GM19452 (cell line): ENCODE results near the gene SCGB1C1.
"Not testable (repeated sequence)": the region's sequence is repeated elsewhere in the genome, so short reads cannot be mapped to it uniquely, and the experiment has no call there.

Experiments
- ATAC-seq: cut with Tn5 transposase; IDR thresholded peaks from one replicate; pipeline ENCODE4 v1.9.1; 2021; ENCODE audit not compliant: unreplicated experiment

SCGB1C1 gene

DNA sequence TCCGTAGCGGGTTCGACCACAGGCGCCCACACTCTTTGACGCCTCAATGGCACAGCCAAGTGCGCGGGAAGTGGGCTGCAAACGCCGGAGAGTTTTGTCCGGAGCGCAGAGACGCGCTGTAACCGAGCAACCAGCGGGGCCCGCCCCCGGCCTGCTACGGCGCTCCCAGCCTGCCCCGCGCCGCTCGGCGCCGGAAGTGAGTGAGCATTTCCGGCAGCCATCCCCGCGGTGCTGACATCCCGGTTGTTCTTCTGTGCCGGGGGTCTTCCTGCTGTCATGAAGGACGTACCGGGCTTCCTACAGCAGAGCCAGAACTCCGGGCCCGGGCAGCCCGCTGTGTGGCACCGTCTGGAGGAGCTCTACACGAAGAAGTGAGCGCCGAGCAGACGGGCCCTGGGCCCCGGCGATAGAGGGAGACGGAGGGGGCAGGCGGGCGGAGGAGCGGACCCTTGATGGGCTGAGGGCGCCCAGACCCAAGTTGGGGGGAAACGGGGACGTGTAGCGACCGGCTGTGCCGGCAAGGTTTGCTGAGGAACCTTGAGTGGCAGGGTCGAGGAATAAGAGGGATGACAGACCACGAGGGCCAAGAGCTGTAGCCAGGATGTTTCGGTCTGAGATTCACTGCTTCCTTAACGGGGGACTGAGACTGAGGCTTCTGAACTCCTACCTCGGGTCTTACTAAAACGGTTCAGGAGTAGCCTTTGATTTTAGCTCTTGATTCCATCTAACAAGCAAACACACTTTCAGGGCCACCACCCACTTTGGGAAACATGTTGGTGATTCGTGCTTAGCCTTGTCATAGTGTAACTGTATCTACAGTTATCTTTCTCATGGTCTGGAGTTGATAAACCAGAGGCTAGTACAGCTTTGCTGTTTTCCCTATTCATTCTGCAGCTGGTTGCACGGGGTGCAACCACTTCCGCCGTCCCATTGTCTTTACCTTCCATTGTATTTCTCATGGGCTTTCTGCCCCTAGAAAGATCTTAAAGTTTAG, 44.2 kb downstream of the SCGB1C1 start, which contains the start of gene PSMD13:
Gene PSMD13 (plus strand): TSS at position 203 of the 994 bp plus-strand sequence. CDS start 74 bp downstream, at position 277.
- peak; percentile 84 for ATAC-seq

DNA sequence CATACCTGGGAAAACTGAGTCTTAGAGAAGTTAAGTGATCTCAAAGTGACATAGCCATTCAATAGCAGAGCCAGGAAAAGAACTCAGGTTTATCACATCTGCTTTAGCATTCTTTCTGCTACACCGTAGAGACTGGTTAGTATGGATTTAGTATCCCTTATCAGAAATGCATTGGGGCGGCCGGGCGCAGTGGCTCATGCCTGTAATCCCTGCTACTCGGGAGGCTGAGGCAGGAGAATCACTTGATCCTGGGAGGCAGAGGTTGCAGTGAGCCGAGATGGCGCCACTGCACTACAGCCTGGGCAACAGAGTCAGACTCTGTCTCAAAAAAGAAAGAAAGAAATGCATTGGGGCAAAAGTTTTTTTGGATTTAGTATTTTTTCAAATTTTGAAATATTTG, 45.5 kb downstream of the SCGB1C1 start:
- ATAC-seq = not testable (repeated sequence)

DNA sequence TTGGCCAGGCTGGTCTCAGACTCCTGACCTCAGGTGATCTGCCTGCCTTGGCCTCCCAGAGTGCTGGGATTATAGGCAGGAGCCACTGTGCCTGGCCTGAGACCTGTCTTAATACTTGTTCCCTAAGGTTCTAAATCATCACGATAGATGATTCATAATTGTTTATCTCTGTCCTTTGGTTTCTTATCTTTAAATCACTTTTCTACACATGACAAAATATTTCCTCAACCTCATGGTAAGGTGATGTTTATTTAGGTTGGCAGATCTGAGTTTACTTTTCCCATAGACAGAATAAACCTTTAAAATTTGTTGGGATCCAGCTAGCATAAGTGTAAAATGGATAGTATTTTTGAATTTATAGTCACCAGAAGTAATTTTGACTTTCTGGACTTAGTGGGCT, 47.4 kb downstream of the SCGB1C1 start:
- no peak for ATAC-seq

DNA sequence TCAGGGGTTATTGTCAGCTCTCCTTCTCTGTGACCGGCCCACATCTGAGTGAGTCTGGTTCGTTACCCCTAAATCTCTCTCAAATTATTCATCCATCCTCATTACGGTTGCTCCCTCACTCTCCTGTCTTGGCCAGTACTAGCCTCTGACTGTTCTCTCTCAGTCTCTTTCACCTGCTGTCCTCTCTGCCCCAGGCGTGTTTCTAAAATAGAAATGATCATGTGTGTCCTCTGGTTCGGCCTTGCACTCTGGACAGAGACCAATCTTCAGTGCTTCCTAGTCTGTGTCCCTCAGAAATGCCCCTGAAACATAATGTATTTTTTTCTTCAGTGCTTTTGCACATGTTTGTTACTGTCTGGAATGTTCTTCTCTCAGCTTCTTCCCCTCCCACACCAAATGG, 48.8 kb downstream of the SCGB1C1 start:
- no peak for ATAC-seq
